Liver (tissue), 9 donors: ENCODE data around the gene DOP1B. TPM values are rescaled to one million over a fixed set of nuclear protein-coding genes. Genes with fewer than 3 reads are reported as not detected.

Experiments used
- DNase-seq: peaks from one replicate; pipeline ENCODE4 v3.0.0-alpha.2; 2017; ENCODE audit warnings: low spot score
- H3K27ac ChIP-seq, 2 donors: one replicate each; pipeline ENCODE4 v1.7.0; 2013; ENCODE audit warnings: inconsistent platforms in 2 of 2, low read length in 2 of 2, control low read depth in 1 of 2, low read depth in 1 of 2, mild to moderate bottlenecking in 1 of 2
- H3K27me3 ChIP-seq, 4 donors: one replicate each; pipeline versions ENCODE4 v1.6.1 to v1.7.0; 2013; ENCODE audit warnings: low read length in 3 of 4, inconsistent platforms in 1 of 4, mild to moderate bottlenecking in 1 of 4, moderate library complexity in 1 of 4; ENCODE audit not compliant: control insufficient read depth in 4 of 4, insufficient read depth in 4 of 4
- H3K36me3 ChIP-seq, 4 donors: one replicate each; pipeline versions ENCODE4 v1.6.1 to v1.7.0; 2013; ENCODE audit warnings: low read length in 3 of 4, mild to moderate bottlenecking in 3 of 4, low read depth in 1 of 4, moderate library complexity in 1 of 4; ENCODE audit not compliant: control insufficient read depth in 4 of 4, insufficient read depth in 3 of 4
- H3K4me1 ChIP-seq, 4 donors: one replicate each; pipeline versions ENCODE4 v1.6.1 to v1.7.0; 2013; ENCODE audit warnings: low read length in 3 of 4, mild to moderate bottlenecking in 3 of 4, moderate library complexity in 1 of 4; ENCODE audit not compliant: control insufficient read depth in 4 of 4, insufficient read depth in 4 of 4
- H3K4me3 ChIP-seq, 3 donors: one replicate each; pipeline versions ENCODE4 v1.6.1 to v1.7.0; 2013; ENCODE audit warnings: low read length in 3 of 3, control low read depth in 1 of 3, low read depth in 1 of 3, mild to moderate bottlenecking in 1 of 3
- H3K9ac ChIP-seq, 2 donors: one replicate each; pipeline ENCODE4 v1.7.0; 2013; ENCODE audit warnings: low read length in 2 of 2, mild to moderate bottlenecking in 2 of 2, moderate library complexity in 2 of 2, control low read depth in 1 of 2, low read depth in 1 of 2
- H3K9me3 ChIP-seq, 4 donors: one replicate each; pipeline versions ENCODE4 v1.6.1 to v1.7.0; 2013; ENCODE audit warnings: low read length in 3 of 4; ENCODE audit not compliant: control insufficient read depth in 4 of 4
- ATF3 ChIP-seq: IDR thresholded peaks from 2 replicates; pipeline ENCODE4 v1.6.1; 2016; ENCODE audit warnings: antibody characterized with exemption
- CTCF ChIP-seq: fragments of 150-350 bp; IDR thresholded peaks from 2 replicates; pipeline ENCODE4 v1.5.1; 2017; ENCODE audit warnings: improper control_type of control experiment, low read depth, low read length; ENCODE audit not compliant: missing input control
- EGR1 ChIP-seq, 2 donors: IDR thresholded peaks; 2 replicates each; pipeline ENCODE4 v1.6.1; 2016 to 2018; ENCODE audit warnings: antibody characterized with exemption in 2 of 2, low read depth in 2 of 2
- FOXA1 ChIP-seq: IDR thresholded peaks from 2 replicates; pipeline ENCODE4 v1.6.1; 2016; ENCODE audit warnings: antibody characterized with exemption
- FOXA2 ChIP-seq: IDR thresholded peaks from 2 replicates; pipeline ENCODE4 v1.6.1; 2016; ENCODE audit warnings: antibody characterized with exemption
- GABPA ChIP-seq, 2 donors: IDR thresholded peaks in 1 of 2; conservative IDR thresholded peaks in 1 of 2; 2 replicates each; pipeline ENCODE4 v1.6.1; 2016; ENCODE audit warnings: antibody characterized with exemption in 2 of 2, mild to moderate bottlenecking in 1 of 2, moderate library complexity in 1 of 2
- HNF4A ChIP-seq, 2 donors: conservative IDR thresholded peaks; 2 replicates each; pipeline ENCODE4 v1.6.1; 2016; ENCODE audit warnings: antibody characterized with exemption in 2 of 2, mild to moderate bottlenecking in 2 of 2
- HNF4G ChIP-seq: IDR thresholded peaks from 2 replicates; pipeline ENCODE4 v1.6.1; 2016; ENCODE audit warnings: antibody characterized with exemption
- JUND ChIP-seq, 2 donors: IDR thresholded peaks; 2 replicates each; pipeline ENCODE4 v1.6.1; 2016; ENCODE audit warnings: antibody characterized with exemption in 2 of 2
- MAX ChIP-seq: IDR thresholded peaks from 2 replicates; pipeline ENCODE4 v1.6.1; 2016; ENCODE audit warnings: antibody characterized with exemption
- NR2F2 ChIP-seq: IDR thresholded peaks from 2 replicates; pipeline ENCODE4 v1.6.1; 2016; ENCODE audit warnings: antibody characterized with exemption
- RAD21 ChIP-seq, 2 donors: IDR thresholded peaks; 2 replicates each; pipeline ENCODE4 v1.6.1; 2016; ENCODE audit warnings: antibody characterized with exemption in 2 of 2, mild to moderate bottlenecking in 2 of 2
- REST ChIP-seq: IDR thresholded peaks from 2 replicates; pipeline ENCODE4 v1.6.1; 2016; ENCODE audit warnings: antibody characterized with exemption, mild to moderate bottlenecking
- RXRA ChIP-seq, 2 donors: IDR thresholded peaks; 2 replicates each; pipeline ENCODE4 v1.6.1; 2017 to 2018; ENCODE audit warnings: antibody characterized with exemption in 2 of 2, mild to moderate bottlenecking in 1 of 2
- SP1 ChIP-seq: IDR thresholded peaks from 2 replicates; pipeline ENCODE4 v1.6.1; 2018; ENCODE audit warnings: antibody characterized with exemption, mild to moderate bottlenecking
- TAF1 ChIP-seq: conservative IDR thresholded peaks from 2 replicates; pipeline ENCODE4 v1.6.1; 2016; ENCODE audit warnings: antibody characterized with exemption, mild to moderate bottlenecking
- YY1 ChIP-seq: IDR thresholded peaks from 2 replicates; pipeline ENCODE4 v1.6.1; 2016; ENCODE audit warnings: antibody characterized with exemption, mild to moderate bottlenecking
- ZBTB33 ChIP-seq: IDR thresholded peaks from 2 replicates; pipeline ENCODE4 v1.6.1; 2016; ENCODE audit warnings: antibody characterized with exemption
- WGBS: extraction: QIAGEN DNeasy Blood & Tissue Kit; methylation state at CpG from one replicate; pipeline ENCODE4 v1.1.7; 2013; 5-methylcytosine and 5-hydroxymethylcytosine counted together
- polyA plus RNA-seq, 2 donors: library from polyadenylated mRNA; stranded (reverse) in 1 of 2; unstranded in 1 of 2; fragments of 200-250 nt in 1 of 2; fragments of >200 nt in 1 of 2; fragmentation: Nextera tagmentation in 1 of 2; extraction: Ambion mirVana in 1 of 2; gene quantifications; one replicate each; pipeline versions ENCODE4 v1.2.1 to v1.2.3, GENCODE V29; 2013 to 2015
- total RNA-seq, 2 donors: library from RNA; depleted of rRNA; stranded (reverse); fragments of >200 nt; gene quantifications; one replicate each; pipeline ENCODE4 v1.2.3, GENCODE V29; 2014
- donor health status: healthy.
- donor health status: healthy.
- donor health status: healthy.
- donor health status: healthy.
- donor health status: healthy.

The DOP1B gene
- total and polyA plus RNA-seq, 4 donors = 5.8 to 7.1 (median 6.3) TPM

- no peak for DNase-seq
- WGBS = 45% methylated on average over 10 of the region's 10 CpGs
- H3K27me3 ChIP-seq = no peaks in the 10 kb centered on the region
- TF ChIP-seq SP1 (peak; percentile 49), ATF3 (no peak), FOXA1 (peak; percentile 31), NR2F2 (no peak), CTCF (no peak), HNF4G (no peak), EGR1 (IDR thresholded peaks at IDR 0.05; ENCODE audit: low read depth in 2 of 2) (no peak), REST (peak; percentile 40), ZBTB33 (peak; percentile 57), TAF1 (no peak), RXRA (IDR thresholded peaks at IDR 0.05) (peak; percentile 36 to 74), YY1 (no peak), JUND (IDR thresholded peaks at IDR 0.05) (peak in 1 of 2 donors; percentile 30), GABPA (IDR thresholded peaks at IDR 0.05 in 1 of 2, conservative IDR thresholded peaks at IDR 0.05 in 1 of 2) (no peak), RAD21 (IDR thresholded peaks at IDR 0.05) (peak; percentile 30 to 39), HNF4A (conservative IDR thresholded peaks at IDR 0.05) (peak; percentile 22 to 66), MAX (peak; percentile 83), FOXA2 (peak; percentile 46)
- no peak overlapping the region for H3K4me3 ChIP-seq
- H3K9me3 ChIP-seq = no peaks in the 10 kb centered on the region
- H3K27ac ChIP-seq = no peak overlapping the region
- no peak overlapping the region for H3K9ac ChIP-seq
- no peaks in the 10 kb centered on the region for H3K36me3 ChIP-seq
- peaks cover 4 to 23% (median 8%) of the 10 kb centered on the region in 4 donors for H3K4me1 ChIP-seq
These were observed 7.4 kb downstream of the DOP1B start for GRCh38 chr21:36163750-36164741.
